GM23248 (cell line): ENCODE results near the gene LTO1.

ENCODE experiments used
- EZH2 ChIP-seq: fragments of 200-600 bp; sonication (generic); IDR thresholded peaks from 2 replicates; pipeline ENCODE4 v1.6.1; 2018; ENCODE audit warnings: antibody characterized with exemption, mild to moderate bottlenecking; ENCODE audit not compliant: insufficient read depth, poor library complexity, severe bottlenecking
- EZH2phosphoT487 ChIP-seq: fragments of 200-600 bp; sonication (generic); IDR thresholded peaks from 2 replicates; pipeline ENCODE4 v1.6.1; 2018; ENCODE audit warnings: antibody characterized with exemption, moderate library complexity, mild to moderate bottlenecking, low read depth; ENCODE audit not compliant: insufficient read depth

DNA sequence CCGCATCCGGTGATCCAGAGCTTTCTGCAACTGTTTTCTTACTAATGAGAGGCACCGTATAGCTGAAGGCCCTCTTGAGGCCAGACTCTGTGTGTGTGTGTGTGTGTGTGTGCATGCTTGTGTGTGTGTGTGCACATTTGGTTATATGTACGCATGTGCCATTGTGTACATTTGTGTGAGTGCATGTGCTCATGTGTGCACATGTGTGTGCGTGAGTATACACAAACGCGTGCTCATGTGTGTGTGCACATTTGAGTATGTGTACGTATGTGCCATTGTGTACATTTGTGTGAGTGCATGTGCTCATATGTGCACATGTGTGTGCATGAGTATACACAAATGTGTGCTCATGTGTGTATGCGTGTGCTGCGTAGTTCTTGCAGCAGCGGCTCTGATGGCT lies 40.9 kb upstream of the LTO1 start:
- no peak for TF ChIP-seq EZH2
- TF ChIP-seq EZH2phosphoT487, result no peak
